HepG2 (cell line): ENCODE data around the gene ADAM8. TPM values are rescaled to one million over a fixed set of nuclear protein-coding genes. Genes with fewer than 3 reads are reported as not detected.
A peak's percentile ranks its signal among the peaks of the same experiment; 100 is the strongest.

Source experiments
- FOXP1 ChIP-seq, 2 experiments: fragments of 450-650 bp in 1 of 2; IDR thresholded peaks; 2 replicates each; pipeline ENCODE4 v1.6.1; 2017 to 2018; ENCODE audit warnings: antibody characterized with exemption in 1 of 2
- GTF3A ChIP-seq: sonication (generic); formaldehyde crosslinking; conservative IDR thresholded peaks from 2 replicates; pipeline ENCODE4 v1.4.0; 2020; ENCODE audit warnings: mild to moderate bottlenecking, missing genetic modification reagents
- HMGA1 ChIP-seq: sonication (generic); formaldehyde crosslinking; conservative IDR thresholded peaks from 2 replicates; pipeline ENCODE4 v1.4.0; 2020; ENCODE audit warnings: missing genetic modification reagents
- MAFF ChIP-seq: IDR thresholded peaks from 2 replicates; pipeline ENCODE4 v1.6.1; 2011; ENCODE audit warnings: low read depth, low read length, improper control_type of control experiment
- MXD4 ChIP-seq: IDR thresholded peaks from 2 replicates; pipeline ENCODE4 v1.6.1; 2016; ENCODE audit warnings: mild to moderate bottlenecking, missing biosample characterization, missing genetic modification reagents
- NFIC ChIP-seq: IDR thresholded peaks from 2 replicates; pipeline ENCODE4 v1.6.1; 2012; ENCODE audit warnings: mild to moderate bottlenecking, low read length, inconsistent platforms
- TCF12 ChIP-seq, 2 experiments: fragments of 450-650 bp in 1 of 2; sonication (generic) in 1 of 2; formaldehyde crosslinking in 1 of 2; IDR thresholded peaks; 2 replicates each; pipeline versions ENCODE4 v1.6.1 to v1.8.0; 2017 to 2022; ENCODE audit warnings: antibody characterized with exemption in 1 of 2, mild to moderate bottlenecking in 1 of 2, missing genetic modification reagents in 1 of 2, moderate library complexity in 1 of 2
- TCF7L2 ChIP-seq: IDR thresholded peaks from 2 replicates; pipeline ENCODE4 v1.6.1; 2011; ENCODE audit warnings: mild to moderate bottlenecking, low read depth, low read length, moderate library complexity
- THAP9 ChIP-seq: sonication (generic); formaldehyde crosslinking; IDR thresholded peaks from 2 replicates; pipeline ENCODE4; 2020; ENCODE audit warnings: missing genetic modification reagents, mild to moderate bottlenecking, borderline replicate concordance
- YEATS4 ChIP-seq: sonication (generic); formaldehyde crosslinking; IDR thresholded peaks from 2 replicates; pipeline ENCODE4 v1.4.0; 2020; ENCODE audit warnings: missing genetic modification reagents, borderline replicate concordance
- ZNF484 ChIP-seq: sonication (generic); formaldehyde crosslinking; IDR thresholded peaks from 2 replicates; pipeline ENCODE4 v1.5.1; 2020; ENCODE audit warnings: mild to moderate bottlenecking, low read depth, missing genetic modification reagents, borderline replicate concordance
- ZNF496 ChIP-seq: sonication (generic); formaldehyde crosslinking; IDR thresholded peaks from 2 replicates; pipeline ENCODE4 v1.8.1; 2023; ENCODE audit warnings: mild to moderate bottlenecking, moderate library complexity, missing genetic modification reagents; ENCODE audit not compliant: insufficient replicate concordance
- ZNF713 ChIP-seq: sonication (generic); formaldehyde crosslinking; IDR thresholded peaks from 2 replicates; pipeline ENCODE4 v1.4.0; 2020; ENCODE audit warnings: mild to moderate bottlenecking, missing genetic modification reagents
- ZNF883 ChIP-seq: sonication (generic); formaldehyde crosslinking; IDR thresholded peaks from 2 replicates; pipeline ENCODE4 v1.5.1; 2020; ENCODE audit warnings: mild to moderate bottlenecking, missing genetic modification reagents; ENCODE audit errors: not compliant biosample characterization
- polyA plus RNA-seq, 8 experiments: library from polyadenylated mRNA; depleted of rRNA in 3 of 8; stranded (reverse) in 7 of 8; unstranded in 1 of 8; fragments of >200 nt; fragmentation: Illumina TruSeq in 4 of 8; extraction: Trizol in 4 of 8; gene quantifications; 2 replicates each; pipeline versions ENCODE4 v1.2.1 to v1.2.3, GENCODE V29; 2011 to 2016; ENCODE audit warnings: low read depth in 4 of 8, missing spikeins in 1 of 8, mixed read lengths in 1 of 8; ENCODE audit not compliant: insufficient read depth in 1 of 8
- total RNA-seq, 5 experiments: library from RNA; depleted of rRNA; stranded (reverse); fragments of >200 nt; fragmentation: Illumina TruSeq; extraction: Trizol; gene quantifications; 2 replicates each; pipeline ENCODE4 v1.2.3, GENCODE V29; 2016; ENCODE audit warnings: low read depth in 1 of 5
- TF ChIP-seq, protein P1 (sequence below): sonication (generic); formaldehyde crosslinking; IDR thresholded peaks from 2 replicates; pipeline ENCODE4 v1.4.0; 2020; ENCODE audit warnings: missing genetic modification reagents, borderline replicate concordance
- TF ChIP-seq, protein P2 (sequence below): sonication (generic); formaldehyde crosslinking; IDR thresholded peaks from 2 replicates; pipeline ENCODE4 v1.9.0; 2021; ENCODE audit warnings: missing genetic modification reagents, mild to moderate bottlenecking, borderline replicate concordance
- TF ChIP-seq, protein P3 (sequence below): sonication (generic); formaldehyde crosslinking; IDR thresholded peaks from 2 replicates; pipeline ENCODE4 v1.9.0; 2022; ENCODE audit warnings: missing genetic modification reagents, mild to moderate bottlenecking, borderline replicate concordance

The ADAM8 gene
- total and polyA plus RNA-seq, 2 of the 13 experiments (the other 11 are each of a cell fraction or from before 2014, with no cell fraction given): 0.24 to 0.93 TPM

DNA sequence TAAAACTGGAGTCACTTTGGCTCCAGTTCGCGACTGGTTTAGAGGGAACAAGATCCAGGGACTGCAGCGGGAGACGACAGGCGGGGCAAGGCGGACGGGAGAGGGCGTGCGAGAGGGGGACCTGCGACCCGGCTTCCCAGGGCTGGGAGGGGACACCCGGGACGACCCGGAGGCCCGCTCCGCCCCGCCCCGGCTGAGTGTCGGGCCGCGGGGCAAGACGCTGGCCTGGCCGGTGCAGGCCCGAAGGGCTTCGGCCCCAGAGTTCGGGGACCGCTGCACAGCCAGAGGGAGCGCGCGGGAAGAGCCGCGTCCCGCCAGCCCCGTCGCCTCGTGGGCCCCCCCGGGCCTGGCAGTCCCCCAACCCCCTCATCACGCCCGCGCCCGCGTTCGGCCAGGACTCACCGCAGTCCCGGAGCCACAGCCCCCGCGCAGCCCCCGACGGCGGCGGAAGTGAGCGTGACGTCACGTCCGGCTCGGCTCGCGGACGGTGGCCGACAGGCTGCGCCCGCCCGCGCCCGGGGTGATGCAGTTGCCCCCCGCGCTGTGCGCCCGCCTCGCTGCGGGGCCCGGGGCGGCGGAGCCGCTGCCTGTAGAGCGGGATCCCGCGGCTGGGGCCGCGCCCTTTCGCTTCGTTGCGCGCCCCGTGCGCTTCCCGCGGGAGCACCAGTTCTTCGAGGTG is 31.9 kb upstream of the ADAM8 start, which contains the start of the genes TUBGCP2 and ZNF511 (continued):
- TF ChIP-seq, protein P1, sequence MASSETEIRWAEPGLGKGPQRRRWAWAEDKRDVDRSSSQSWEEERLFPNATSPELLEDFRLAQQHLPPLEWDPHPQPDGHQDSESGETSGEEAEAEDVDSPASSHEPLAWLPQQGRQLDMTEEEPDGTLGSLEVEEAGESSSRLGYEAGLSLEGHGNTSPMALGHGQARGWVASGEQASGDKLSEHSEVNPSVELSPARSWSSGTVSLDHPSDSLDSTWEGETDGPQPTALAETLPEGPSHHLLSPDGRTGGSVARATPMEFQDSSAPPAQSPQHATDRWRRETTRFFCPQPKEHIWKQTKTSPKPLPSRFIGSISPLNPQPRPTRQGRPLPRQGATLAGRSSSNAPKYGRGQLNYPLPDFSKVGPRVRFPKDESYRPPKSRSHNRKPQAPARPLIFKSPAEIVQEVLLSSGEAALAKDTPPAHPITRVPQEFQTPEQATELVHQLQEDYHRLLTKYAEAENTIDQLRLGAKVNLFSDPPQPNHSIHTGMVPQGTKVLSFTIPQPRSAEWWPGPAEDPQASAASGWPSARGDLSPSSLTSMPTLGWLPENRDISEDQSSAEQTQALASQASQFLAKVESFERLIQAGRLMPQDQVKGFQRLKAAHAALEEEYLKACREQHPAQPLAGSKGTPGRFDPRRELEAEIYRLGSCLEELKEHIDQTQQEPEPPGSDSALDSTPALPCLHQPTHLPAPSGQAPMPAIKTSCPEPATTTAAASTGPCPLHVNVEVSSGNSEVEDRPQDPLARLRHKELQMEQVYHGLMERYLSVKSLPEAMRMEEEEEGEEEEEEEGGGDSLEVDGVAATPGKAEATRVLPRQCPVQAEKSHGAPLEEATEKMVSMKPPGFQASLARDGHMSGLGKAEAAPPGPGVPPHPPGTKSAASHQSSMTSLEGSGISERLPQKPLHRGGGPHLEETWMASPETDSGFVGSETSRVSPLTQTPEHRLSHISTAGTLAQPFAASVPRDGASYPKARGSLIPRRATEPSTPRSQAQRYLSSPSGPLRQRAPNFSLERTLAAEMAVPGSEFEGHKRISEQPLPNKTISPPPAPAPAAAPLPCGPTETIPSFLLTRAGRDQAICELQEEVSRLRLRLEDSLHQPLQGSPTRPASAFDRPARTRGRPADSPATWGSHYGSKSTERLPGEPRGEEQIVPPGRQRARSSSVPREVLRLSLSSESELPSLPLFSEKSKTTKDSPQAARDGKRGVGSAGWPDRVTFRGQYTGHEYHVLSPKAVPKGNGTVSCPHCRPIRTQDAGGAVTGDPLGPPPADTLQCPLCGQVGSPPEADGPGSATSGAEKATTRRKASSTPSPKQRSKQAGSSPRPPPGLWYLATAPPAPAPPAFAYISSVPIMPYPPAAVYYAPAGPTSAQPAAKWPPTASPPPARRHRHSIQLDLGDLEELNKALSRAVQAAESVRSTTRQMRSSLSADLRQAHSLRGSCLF (CRISPR knock-in tag): no peak
- TF ChIP-seq FOXP1 (IDR thresholded peaks at IDR 0.05) (no peak), FOXP1 (CRISPR knock-in tag; IDR thresholded peaks at IDR 0.05) (no peak), MXD4 (CRISPR knock-in tag) (no peak), ZNF883 (CRISPR knock-in tag) (peak; percentile 71), ZNF496 (CRISPR knock-in tag) (no peak), ZNF713 (CRISPR knock-in tag) (no peak), THAP9 (no peak), MAFF (no peak), YEATS4 (CRISPR knock-in tag) (peak; percentile 84), GTF3A (CRISPR knock-in tag) (no peak), NFIC (no peak), TCF7L2 (no peak), HMGA1 (CRISPR knock-in tag) (no peak), ZNF484 (CRISPR knock-in tag) (no peak), TCF12 (IDR thresholded peaks at IDR 0.05) (no peak), TCF12 (CRISPR knock-in tag; IDR thresholded peaks at IDR 0.05) (0 out of 2 replicates have a peak, but pooled peaks have one; percentile 27)
- TF ChIP-seq, protein P2, sequence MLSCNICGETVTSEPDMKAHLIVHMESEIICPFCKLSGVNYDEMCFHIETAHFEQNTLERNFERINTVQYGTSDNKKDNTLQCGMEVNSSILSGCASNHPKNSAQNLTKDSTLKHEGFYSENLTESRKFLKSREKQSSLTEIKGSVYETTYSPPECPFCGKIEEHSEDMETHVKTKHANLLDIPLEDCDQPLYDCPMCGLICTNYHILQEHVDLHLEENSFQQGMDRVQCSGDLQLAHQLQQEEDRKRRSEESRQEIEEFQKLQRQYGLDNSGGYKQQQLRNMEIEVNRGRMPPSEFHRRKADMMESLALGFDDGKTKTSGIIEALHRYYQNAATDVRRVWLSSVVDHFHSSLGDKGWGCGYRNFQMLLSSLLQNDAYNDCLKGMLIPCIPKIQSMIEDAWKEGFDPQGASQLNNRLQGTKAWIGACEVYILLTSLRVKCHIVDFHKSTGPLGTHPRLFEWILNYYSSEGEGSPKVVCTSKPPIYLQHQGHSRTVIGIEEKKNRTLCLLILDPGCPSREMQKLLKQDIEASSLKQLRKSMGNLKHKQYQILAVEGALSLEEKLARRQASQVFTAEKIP: no peak
- TF ChIP-seq, protein P3, sequence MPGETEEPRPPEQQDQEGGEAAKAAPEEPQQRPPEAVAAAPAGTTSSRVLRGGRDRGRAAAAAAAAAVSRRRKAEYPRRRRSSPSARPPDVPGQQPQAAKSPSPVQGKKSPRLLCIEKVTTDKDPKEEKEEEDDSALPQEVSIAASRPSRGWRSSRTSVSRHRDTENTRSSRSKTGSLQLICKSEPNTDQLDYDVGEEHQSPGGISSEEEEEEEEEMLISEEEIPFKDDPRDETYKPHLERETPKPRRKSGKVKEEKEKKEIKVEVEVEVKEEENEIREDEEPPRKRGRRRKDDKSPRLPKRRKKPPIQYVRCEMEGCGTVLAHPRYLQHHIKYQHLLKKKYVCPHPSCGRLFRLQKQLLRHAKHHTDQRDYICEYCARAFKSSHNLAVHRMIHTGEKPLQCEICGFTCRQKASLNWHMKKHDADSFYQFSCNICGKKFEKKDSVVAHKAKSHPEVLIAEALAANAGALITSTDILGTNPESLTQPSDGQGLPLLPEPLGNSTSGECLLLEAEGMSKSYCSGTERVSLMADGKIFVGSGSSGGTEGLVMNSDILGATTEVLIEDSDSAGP (CRISPR knock-in tag): no peak
